ENCODE measurements around the gene ETV6.

- no peak for TF ChIP-seq CTCF (IDR thresholded peaks at IDR 0.05)
- TF ChIP-seq REST (IDR thresholded peaks at IDR 0.05; ENCODE audit: insufficient read depth in 1 of 2, low read depth in 2 of 2, low read length in 1 of 2) = no peak
- no peak for TF ChIP-seq POLR2AphosphoS5 (IDR thresholded peaks at IDR 0.05; ENCODE audit: low read depth, low read length)
- TF ChIP-seq SIN3A (IDR thresholded peaks at IDR 0.05; ENCODE audit: borderline replicate concordance, insufficient read depth, low read depth, low read length) = no peak
- TF ChIP-seq TCF7L2 (IDR thresholded peaks at IDR 0.05; ENCODE audit: low read depth, low read length) = no peak
These were observed 35.8 kb downstream of the ETV6 start for GRCh38 chr12:11685316-11685715.

Measured in Panc1 (cell line).